Spleen (tissue), 11 donors: ENCODE data around the gene PHPT1. TPM values are rescaled to one million over a fixed set of nuclear protein-coding genes. Genes with fewer than 3 reads are reported as not detected.

Experiments used
- DNase-seq: peaks from one replicate; pipeline ENCODE4 v3.0.0-alpha.2; 2020
- H3K27ac ChIP-seq, 8 donors: fragments of 200-600 bp; sonication (generic) in 7 of 8; 1 replicate in 4 of 8; 2 replicates in 4 of 8; pipeline versions ENCODE4 v1.5.0 to v1.8.0; 2016 to 2021; ENCODE audit warnings: inconsistent platforms in 4 of 8, mild to moderate bottlenecking in 4 of 8, moderate library complexity in 1 of 8
- H3K27me3 ChIP-seq, 7 donors: fragments of 200-600 bp; sonication (generic) in 6 of 7; replicated peaks in 1 of 7; 1 replicate in 4 of 7; 2 replicates in 3 of 7; pipeline versions ENCODE4 v1.5.0 to v1.8.0; 2016 to 2021; ENCODE audit warnings: inconsistent platforms in 3 of 7, mild to moderate bottlenecking in 1 of 7
- H3K36me3 ChIP-seq, 6 donors: fragments of 200-600 bp; sonication (generic) in 5 of 6; 1 replicate in 4 of 6; 2 replicates in 2 of 6; pipeline versions ENCODE4 v1.5.0 to v1.8.0; 2016 to 2021; ENCODE audit warnings: inconsistent platforms in 2 of 6
- H3K4me1 ChIP-seq, 6 donors: fragments of 200-600 bp; sonication (generic) in 5 of 6; 1 replicate in 3 of 6; 2 replicates in 3 of 6; pipeline versions ENCODE4 v1.5.0 to v1.8.0; 2016 to 2021; ENCODE audit warnings: inconsistent platforms in 3 of 6
- H3K4me3 ChIP-seq, 8 donors: fragments of 200-600 bp; sonication (generic) in 7 of 8; 1 replicate in 4 of 8; 2 replicates in 4 of 8; pipeline versions ENCODE4 v1.5.0 to v1.8.0; 2016 to 2021; ENCODE audit warnings: inconsistent platforms in 4 of 8, mild to moderate bottlenecking in 4 of 8, moderate library complexity in 2 of 8
- H3K9me3 ChIP-seq, 8 donors: fragments of 200-600 bp; sonication (generic) in 7 of 8; 1 replicate in 4 of 8; 2 replicates in 4 of 8; pipeline versions ENCODE4 v1.5.0 to v1.8.0; 2016 to 2021; ENCODE audit warnings: inconsistent platforms in 4 of 8
- CTCF ChIP-seq, 11 experiments: fragments of 200-600 bp in 7 of 11; fragments of 450-650 bp in 4 of 11; sonication (generic) in 4 of 11; IDR thresholded peaks in 8 of 11; conservative IDR thresholded peaks in 3 of 11; 1 replicate in 7 of 11; 2 replicates in 4 of 11; pipeline versions ENCODE4 v1.4.0 to v1.8.0; 2016 to 2021; ENCODE audit warnings: antibody characterized with exemption in 11 of 11, inconsistent platforms in 4 of 11, mild to moderate bottlenecking in 1 of 11
- POLR2A ChIP-seq, 3 donors: fragments of 450-650 bp; IDR thresholded peaks; one replicate each; pipeline ENCODE4 v1.5.1; 2017; ENCODE audit warnings: antibody characterized with exemption in 3 of 3, mild to moderate bottlenecking in 1 of 3
- POLR2AphosphoS5 ChIP-seq, 3 donors: sonication (generic); formaldehyde crosslinking; IDR thresholded peaks; one replicate each; pipeline ENCODE4 v1.5.1; 2017; ENCODE audit warnings: antibody characterized with exemption in 3 of 3
- WGBS, 5 donors: extraction: QIAGEN DNeasy Blood & Tissue Kit in 3 of 5; methylation state at CpG; one replicate each; pipeline versions ENCODE4 v1.1.5 to v1.1.7; 2013 to 2018; 5-methylcytosine and 5-hydroxymethylcytosine counted together
- intact Hi-C: fragments of 100-400 bp; cut with DNase I; formaldehyde crosslinking; loops from one replicate; pipeline ENCODE4 v1.15.0; 2023; ENCODE audit warnings: low total_unique reads
- polyA plus RNA-seq, 3 donors: library from polyadenylated mRNA; stranded (reverse); fragments of 200-250 nt; gene quantifications; one replicate each; pipeline ENCODE4 v1.2.1, GENCODE V29; 2013
- total RNA-seq, 7 donors: library from RNA; depleted of rRNA in 3 of 7; stranded (reverse); fragments of >200 nt in 3 of 7; fragmentation: NEBNext Ultra II Directional in 4 of 7; extraction: Animal tissue kit (Norgen Biotek cat#: 25700) in 4 of 7; gene quantifications; one replicate each; pipeline versions ENCODE4 v1.1.0 to v1.2.1, GENCODE V29; 2016 to 2021
- donor health status: healthy with polysubstance abuse.
- donor health status: DM: no; HTN: no; CAD: no; lungs with moderate emphysema.
- donor health status: DM: no; HTN: no; CAD: no.
- donor health status: Bipolar disorder and iron deficiency.
- donor health status: healthy.
- donor health status: DM: no; HTN: no; CAD: no.
- donor health status: DM: yes; HTN: yes; CAD: no.

PHPT1 gene
- total and polyA plus RNA-seq, 10 donors = 32.3 to 117 (median 65.8) TPM

GRCh38 chr9:136848393-136849037 lies 694 bp upstream of the PHPT1 start:
- intact Hi-C loops = loop anchor here (10.0 kb wide), 1 partner anchor 96 kb away; the partner anchor contains the start of genes C8G and FBXW5
- peaks cover 0 to 38% (median 8%) of the 10 kb centered on the region in 6 donors for H3K36me3 ChIP-seq
- peaks cover 0 to 50% (median 45%) of the 10 kb centered on the region in 7 donors for H3K27me3 ChIP-seq
- H3K9me3 ChIP-seq = no peaks in the 10 kb centered on the region
- peak overlapping the region; percentile 80 to 93 (median 88) for H3K27ac ChIP-seq
- peak overlapping the region; percentile 57 to 90 (median 82) for H3K4me3 ChIP-seq
- WGBS, 5 donors = 1 to 5% (median 2%) methylated on average over 13 to 49 of the region's 53 CpGs
- peaks cover 30 to 83% (median 61%) of the 10 kb centered on the region in 6 donors for H3K4me1 ChIP-seq
- TF ChIP-seq POLR2A (IDR thresholded peaks at IDR 0.05) (no peak), POLR2AphosphoS5 (IDR thresholded peaks at IDR 0.05) (no peak), CTCF (IDR thresholded peaks at IDR 0.05 in 8 of 11, conservative IDR thresholded peaks at IDR 0.05 in 3 of 11) (no peak)
- no peak for DNase-seq

GRCh38 chr9:136849960-136850865 lies 1.0 kb downstream of the PHPT1 start:
- Histone ChIP-seq H3K4me1 (peaks cover 22 to 85% (median 63%) of the 10 kb centered on the region in 6 donors), H3K27ac (peak overlapping the region in 7 of 8 donors; percentile 83 to 93 (median 88)), H3K9me3 (no peaks in the 10 kb centered on the region), H3K4me3 (peak overlapping the region; percentile 57 to 90 (median 82)), H3K36me3 (peaks cover 0 to 34% (median 8%) of the 10 kb centered on the region in 6 donors), H3K27me3 (peaks cover 0 to 34% (median 31%) of the 10 kb centered on the region in 7 donors)
- intact Hi-C loops = loop anchor here (10.0 kb wide), 1 partner anchor 95 kb away; the partner anchor contains the start of genes C8G and FBXW5
- WGBS, 5 donors = 63 to 71% (median 69%) methylated on average over 24 to 43 of the region's 43 CpGs
- DNase-seq = no peak
- peak in 2 of 3 donors; percentile 20 to 66 for TF ChIP-seq POLR2AphosphoS5 (IDR thresholded peaks at IDR 0.05)
- no peak for TF ChIP-seq CTCF (IDR thresholded peaks at IDR 0.05 in 8 of 11, conservative IDR thresholded peaks at IDR 0.05 in 3 of 11)
- TF ChIP-seq POLR2A (IDR thresholded peaks at IDR 0.05) = no peak

- peaks cover 0 to 25% (median 22%) of the 10 kb centered on the region in 7 donors for H3K27me3 ChIP-seq
- DNase-seq = no peak
- H3K4me3 ChIP-seq = no peak overlapping the region
- H3K27ac ChIP-seq = no peak overlapping the region
- TF ChIP-seq POLR2AphosphoS5 (IDR thresholded peaks at IDR 0.05) = peak in 1 of 3 donors; percentile 4
- no peak for TF ChIP-seq CTCF (IDR thresholded peaks at IDR 0.05 in 8 of 11, conservative IDR thresholded peaks at IDR 0.05 in 3 of 11)
- peaks cover 0 to 25% (median 8%) of the 10 kb centered on the region in 6 donors for H3K36me3 ChIP-seq
- intact Hi-C loops = no loop called here
- H3K4me1 ChIP-seq = peaks cover 22 to 86% (median 65%) of the 10 kb centered on the region in 6 donors
- H3K9me3 ChIP-seq = no peaks in the 10 kb centered on the region
- 88 to 93% (median 89%) methylated on average over 20 to 23 of the region's 23 CpGs for WGBS, 5 donors
Observed at GRCh38 chr9:136850866-136851775, 1.9 kb downstream of the PHPT1 start.
